Posterior cingulate gyrus (tissue), 11 donors: ENCODE data around the gene SMIM22.
"Not testable (repeated sequence)": the region's sequence is repeated elsewhere in the genome, so short reads cannot be mapped to it uniquely, and the experiment has no call there.

Experiments
- DNase-seq, 10 donors: peaks; one replicate each; pipeline versions ENCODE4 v3.0.0 to v3.0.0-alpha.2; 2020 to 2021; ENCODE audit warnings: mixed read lengths in 3 of 10
- intact Hi-C: fragments of 100-400 bp; cut with DNase I; formaldehyde crosslinking; loops from one replicate; pipeline ENCODE4 v1.15.1; 2023

Gene SMIM22

DNA sequence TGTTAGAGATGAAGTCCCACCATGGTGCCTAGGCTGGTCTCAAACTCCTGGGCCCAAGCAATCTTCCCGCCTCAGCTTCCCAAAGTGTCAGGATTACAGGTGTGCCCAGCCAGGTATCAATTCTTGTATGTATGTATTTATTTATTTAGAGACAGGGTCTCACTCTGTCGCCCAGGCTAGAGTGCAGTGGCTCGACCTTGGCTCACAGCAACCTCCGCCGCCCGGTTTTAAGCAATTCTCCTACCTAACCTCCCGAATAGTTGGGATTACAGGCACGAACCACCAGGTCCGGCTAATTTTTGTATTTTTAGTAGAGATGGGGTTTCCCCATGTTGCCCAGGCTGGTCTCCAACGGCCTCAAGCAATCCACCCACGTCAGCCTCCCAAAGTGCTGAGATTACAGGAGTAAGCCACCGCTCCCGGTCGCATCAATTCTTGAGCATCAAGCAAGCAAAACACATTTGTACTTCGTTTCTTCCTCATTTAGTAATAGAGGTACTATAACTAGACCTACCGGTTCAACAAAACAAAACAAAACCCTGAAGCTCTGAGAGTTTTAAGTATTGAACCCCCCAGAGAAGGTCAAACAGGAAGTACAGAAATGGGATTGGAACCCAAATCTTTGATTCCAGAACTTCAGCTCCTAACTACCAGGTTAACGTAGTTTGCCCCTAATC, 27.2 kb upstream of the SMIM22 start:
- DNase-seq: peak in 1 of 10 donors; percentile 66
- intact Hi-C loops: loop anchor here (1.0 to 5.0 kb wide), 3 partner anchors 32 to 79 kb away; partner anchors contain the start of genes ANKS3, DNAAF8, GLYR1 and UBN1

DNA sequence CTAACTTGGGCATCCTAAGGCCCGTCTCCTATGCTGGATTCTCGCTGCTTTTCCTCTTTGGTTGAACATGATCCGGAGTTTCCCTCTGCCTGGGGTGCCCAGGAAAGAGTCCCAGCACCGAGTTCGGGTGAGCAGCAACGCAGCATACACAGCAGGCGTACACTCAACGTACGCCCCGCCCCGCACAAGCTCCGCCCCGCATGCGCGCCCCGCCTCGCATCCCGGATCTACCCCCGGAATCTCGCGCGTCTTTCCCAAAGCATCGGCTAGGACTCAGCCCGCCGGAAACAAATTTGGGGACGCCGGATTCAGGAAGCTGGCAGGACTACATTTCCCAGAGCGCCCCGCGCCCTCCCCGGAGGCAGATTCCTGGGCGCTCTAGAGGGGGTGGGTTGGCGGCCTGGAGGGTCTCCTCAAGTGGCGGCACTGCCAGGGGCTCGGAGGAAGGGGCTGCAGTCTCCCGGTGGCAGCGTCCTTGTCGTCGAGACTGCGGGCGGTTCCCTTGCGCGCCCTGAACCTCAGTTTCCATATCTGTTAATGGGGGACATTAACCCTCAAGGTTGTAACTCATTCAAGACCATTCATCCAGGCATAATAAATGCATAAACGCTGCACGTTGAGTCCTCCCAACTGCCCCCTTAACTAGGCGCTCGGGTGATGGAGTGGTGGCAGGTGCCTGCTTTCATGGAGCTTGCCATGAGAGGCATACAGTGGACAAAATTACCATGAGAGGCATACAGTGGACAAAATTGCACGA, 26.4 kb upstream of the SMIM22 start:
- peak; percentile 92 to 100 (median 98) for DNase-seq
- intact Hi-C loops: loop anchor here (5.0 kb wide), 1 partner anchor 79 kb away; the partner anchor contains the start of genes GLYR1 and UBN1

GRCh38 chr16:4769306-4769638, 25.9 kb upstream of the SMIM22 start:
- intact Hi-C loops: loop anchor here (5.0 kb wide), 1 partner anchor 78 kb away; the partner anchor contains the start of genes GLYR1 and UBN1
- peak in 1 of 10 donors; percentile 59 for DNase-seq

DNA sequence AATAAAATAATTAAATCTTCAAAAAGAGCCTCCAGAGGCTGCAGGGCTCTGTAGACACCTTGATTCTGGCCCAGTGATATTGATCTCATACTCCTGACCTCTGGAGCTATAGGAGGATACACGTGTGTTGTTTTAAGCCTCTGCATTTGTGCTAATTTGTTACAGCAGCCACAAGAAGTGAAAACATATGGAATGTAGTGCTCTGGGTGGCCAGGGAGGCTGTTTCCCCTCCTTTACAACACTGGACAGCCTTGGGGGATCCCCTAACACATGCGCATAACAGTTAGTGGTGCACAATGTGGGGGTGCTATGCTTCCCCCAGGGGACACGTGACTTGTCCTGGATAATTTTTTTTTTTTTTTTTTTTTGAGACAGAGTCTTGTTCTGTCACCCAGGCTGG, 23.5 kb upstream of the SMIM22 start:
- intact Hi-C loops: no loop called here
- DNase-seq: no peak

DNA sequence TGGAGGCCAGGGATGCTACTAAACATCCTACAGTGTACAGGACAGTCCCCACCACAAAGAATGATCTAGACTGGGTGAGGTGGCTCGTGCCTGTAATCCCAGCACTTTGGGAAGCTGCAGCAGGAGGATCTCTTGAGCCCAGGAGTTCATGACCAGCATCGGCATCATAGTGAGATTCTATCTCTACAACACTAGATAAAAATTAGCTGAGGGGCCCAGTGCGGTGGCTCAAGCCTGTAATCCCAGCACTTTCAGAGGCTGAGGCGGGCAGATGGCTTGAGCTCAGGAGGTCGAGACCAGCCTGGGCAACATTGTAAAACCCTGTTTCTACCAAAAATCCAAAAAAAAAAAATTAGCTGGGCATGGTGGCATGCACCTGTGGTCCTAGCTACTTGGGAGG, 22.8 kb upstream of the SMIM22 start:
- no peak for DNase-seq
- intact Hi-C loops: no loop called here

DNA sequence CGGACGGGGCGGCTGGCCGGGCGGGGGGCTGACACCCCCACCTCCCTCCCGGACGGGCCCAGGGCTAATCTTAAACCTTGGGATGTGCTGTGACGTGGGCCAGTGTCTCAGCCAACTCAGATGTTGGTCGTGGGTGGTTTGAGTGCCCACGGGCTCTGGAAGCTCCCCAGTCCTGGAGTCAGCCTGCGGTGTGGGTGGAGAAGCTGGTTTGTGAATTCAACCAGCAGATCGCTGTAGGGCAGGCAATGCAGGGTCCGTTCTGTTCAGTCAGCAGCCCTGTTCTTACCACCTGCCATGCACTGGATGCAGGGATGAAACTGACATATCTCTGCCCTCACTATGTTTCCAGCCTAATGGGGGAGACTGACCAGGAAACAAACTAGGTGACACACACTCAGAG, 20.2 kb upstream of the SMIM22 start:
- peak in 2 of 10 donors; percentile 41 to 75 for DNase-seq
- intact Hi-C loops: no loop called here

- DNase-seq: peak in 1 of 10 donors; percentile 27
- intact Hi-C loops: no loop called here
These were observed 18.9 kb upstream of the SMIM22 start for GRCh38 chr16:4776141-4776705.

GRCh38 chr16:4777339-4778049, 17.7 kb upstream of the SMIM22 start:
- intact Hi-C loops: no loop called here

GRCh38 chr16:4778050-4778392, 17.1 kb upstream of the SMIM22 start:
- no peak for DNase-seq
- intact Hi-C loops: no loop called here

More at GRCh38 chr16:4777339-4778049, 17.7 kb upstream of the SMIM22 start:
- peak in 1 of 10 donors; percentile 68 for DNase-seq

- no peak for DNase-seq
- intact Hi-C loops: no loop called here
These were observed 14.9 kb upstream of the SMIM22 start for GRCh38 chr16:4780235-4780634.

DNA sequence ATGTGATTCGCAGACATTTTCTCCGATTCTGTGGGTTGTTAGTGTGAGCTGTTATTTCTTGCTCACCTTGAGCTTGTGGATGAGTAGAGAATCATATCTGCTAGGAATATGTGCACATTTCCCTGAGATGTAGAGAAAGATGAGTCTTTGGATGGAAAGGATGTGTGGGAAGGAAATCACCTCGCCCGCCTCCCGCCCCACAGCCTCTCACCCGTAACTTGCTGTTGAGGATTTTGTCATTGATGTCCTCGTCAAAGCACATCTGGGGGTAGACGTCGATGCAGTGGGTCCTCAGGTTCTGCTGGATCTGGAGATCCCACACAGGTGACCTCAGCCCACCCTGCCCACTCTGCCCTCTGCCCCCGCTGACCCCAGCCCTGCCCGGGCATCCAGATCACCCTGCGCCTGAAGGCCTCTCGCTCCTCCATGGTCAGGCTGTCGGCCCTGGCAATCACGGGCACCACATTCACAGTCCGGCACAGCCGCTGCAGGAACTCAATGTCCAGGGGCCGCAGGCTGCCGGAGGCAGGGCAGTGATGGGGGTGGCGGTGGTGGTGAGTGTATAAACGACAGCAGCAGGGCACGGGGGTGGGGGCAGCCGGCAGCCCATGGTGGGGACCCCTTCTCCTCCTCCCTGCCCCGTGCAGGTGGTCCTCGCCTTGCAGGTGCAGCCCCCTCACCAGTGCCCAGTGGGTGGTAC, 11.8 kb upstream of the SMIM22 start:
- intact Hi-C loops: no loop called here
- peak in 1 of 10 donors; percentile 80 for DNase-seq

DNA sequence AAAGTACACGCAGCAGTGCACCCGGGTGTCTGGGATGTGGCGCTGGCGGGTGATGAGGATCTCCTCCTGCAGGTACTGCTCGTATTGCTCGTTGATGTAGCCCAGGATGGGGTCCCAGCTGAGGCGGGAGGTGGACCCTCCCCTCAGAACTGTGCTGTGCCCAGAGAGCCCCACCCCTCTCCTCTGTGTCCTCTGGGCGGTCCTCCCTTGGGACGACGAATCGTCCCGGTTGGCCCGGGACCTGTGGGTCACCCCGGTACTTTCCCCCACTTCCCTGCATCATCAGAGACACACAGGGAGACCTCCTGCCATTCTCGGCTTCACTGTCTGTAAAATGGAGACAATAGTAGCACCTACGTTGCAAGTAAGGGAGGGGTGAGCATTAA, 11.2 kb upstream of the SMIM22 start:
- DNase-seq: peak in 1 of 10 donors; percentile 59
- intact Hi-C loops: no loop called here

DNA sequence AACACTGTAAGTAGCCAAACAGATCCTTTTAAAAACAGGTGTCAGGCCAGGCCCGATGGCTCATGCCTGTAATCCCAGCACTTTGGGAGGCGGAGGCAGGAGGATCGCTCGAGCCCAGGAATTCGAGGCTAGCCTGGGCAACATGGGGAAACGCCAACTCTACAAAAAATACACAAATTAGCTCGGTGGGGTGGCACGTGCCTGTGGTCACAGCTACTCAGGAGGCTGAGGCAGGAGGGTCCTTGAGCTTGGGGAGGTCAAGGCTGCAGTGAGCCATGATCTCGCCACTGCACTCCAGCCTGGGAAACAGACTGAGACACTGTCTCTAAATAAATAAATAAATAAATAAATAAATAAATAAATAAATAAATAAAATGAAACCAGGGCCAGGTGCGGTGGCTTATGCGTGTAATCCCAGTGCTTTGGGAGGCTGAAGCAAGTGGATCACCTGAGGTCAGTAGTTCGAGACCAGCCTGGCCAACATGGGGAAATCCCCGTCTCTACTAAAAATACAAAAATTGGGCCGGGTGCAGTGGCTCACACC, 10.7 kb upstream of the SMIM22 start:
- DNase-seq: peak in 1 of 10 donors; percentile 60
- intact Hi-C loops: not testable (repeated sequence)

DNA sequence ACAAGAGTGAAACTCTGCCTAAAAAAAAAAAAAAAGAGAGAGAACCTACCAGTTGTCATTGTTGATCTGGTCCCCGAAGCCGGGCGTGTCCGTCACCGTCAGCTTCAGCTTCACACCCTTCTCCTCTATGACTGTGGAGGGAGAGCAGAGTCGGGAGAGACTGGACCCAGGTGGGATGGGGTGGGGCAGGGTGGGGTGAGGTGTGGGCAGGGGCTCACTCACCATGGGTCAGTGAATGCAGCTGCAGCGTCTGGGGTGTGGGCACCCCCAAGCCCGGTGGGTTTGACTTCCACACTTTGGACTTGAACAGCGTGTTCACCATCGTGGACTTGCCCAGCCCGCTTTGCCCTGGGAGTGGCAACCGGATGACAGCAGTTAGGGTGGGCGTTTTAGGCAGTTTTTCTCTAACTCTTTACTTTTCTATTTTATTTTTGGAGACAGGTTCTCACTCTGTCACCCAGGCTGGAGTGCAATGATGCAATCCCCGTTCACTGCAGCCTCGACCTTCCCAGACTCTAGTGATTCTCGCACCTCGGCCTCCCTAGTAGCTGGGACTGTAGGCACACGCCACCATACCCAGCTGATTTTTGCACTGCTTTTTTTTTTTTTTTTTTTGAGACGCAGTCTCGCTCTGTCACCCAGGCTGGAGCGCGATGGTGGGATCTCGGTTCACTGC, 9.3 kb upstream of the SMIM22 start:
- DNase-seq: peak in 1 of 10 donors; percentile 36
- intact Hi-C loops: no loop called here

GRCh38 chr16:4787068-4787467, 8.1 kb upstream of the SMIM22 start:
- intact Hi-C loops: no loop called here
- DNase-seq: no peak

DNA sequence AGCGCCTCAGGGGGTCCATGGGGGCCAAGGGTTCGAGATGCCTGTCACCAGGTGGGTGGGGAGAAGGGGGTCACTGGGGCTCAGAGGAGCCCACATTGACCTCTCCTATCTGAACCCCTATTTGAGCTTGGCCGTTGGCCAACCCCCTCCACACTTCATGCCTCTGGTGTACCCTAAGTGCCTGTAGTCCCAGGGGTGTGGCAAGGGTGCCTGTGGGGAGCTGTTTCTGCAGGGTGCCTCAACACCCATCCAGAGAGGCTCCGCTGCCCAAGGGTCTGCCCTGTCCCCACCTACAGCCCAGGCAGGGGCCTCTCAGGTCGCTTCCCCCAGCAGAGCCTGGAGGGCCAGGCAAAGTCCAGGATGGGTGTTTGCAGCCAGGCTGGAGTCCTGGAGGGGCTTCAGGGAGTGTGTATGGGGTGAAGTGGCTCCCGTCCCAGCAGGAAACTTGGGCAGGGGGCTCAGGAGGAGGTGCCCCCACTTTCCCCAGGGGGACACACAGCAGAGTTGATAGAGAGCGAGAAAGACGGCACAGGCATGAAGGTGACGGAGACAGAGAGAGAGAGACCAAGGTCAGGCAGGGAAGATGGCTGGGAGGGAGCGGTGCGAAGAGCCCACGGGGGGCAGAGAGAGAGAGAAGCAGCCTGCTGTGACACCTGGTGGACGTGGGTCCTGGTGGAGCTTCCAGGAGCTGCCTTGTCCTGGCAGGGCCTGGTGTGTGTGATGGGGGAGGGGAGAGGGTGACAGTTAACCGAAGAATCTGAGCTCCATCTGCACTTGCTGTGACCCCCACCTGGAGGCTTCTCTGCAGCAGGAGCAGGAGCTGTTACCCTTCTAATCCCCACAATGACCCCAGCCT, 7.3 kb upstream of the SMIM22 start, which contains the start of gene SEPTIN12:
Gene SEPTIN12 (minus strand): TSS at position 719 of the 856 bp plus-strand sequence. CDS start 700 bp downstream, at position 19.
- DNase-seq: peak in 1 of 10 donors; percentile 53
- intact Hi-C loops: no loop called here

- no peak for DNase-seq
- intact Hi-C loops: no loop called here
These were observed 6.7 kb upstream of the SMIM22 start for GRCh38 chr16:4788489-4788889.

- intact Hi-C loops: no loop called here
- DNase-seq: no peak
These were observed 6.3 kb upstream of the SMIM22 start for GRCh38 chr16:4788910-4789309.
